NCI-H446 treated with DMSO at 0.1 percent for 48 hours (cell line): Measurements from ENCODE around the gene SOCS1.

Experiments used
- DNase-seq: peaks from one replicate; lab custom pipeline; 2025; lab: John Stamatoyannopoulos, UW

The SOCS1 gene

GRCh38 chr16:11245222-11245737 is 10.7 kb downstream of the SOCS1 start:
- DNase-seq, result no peak

GRCh38 chr16:11242658-11243057 is 13.3 kb downstream of the SOCS1 start:
- no peak for DNase-seq

DNA sequence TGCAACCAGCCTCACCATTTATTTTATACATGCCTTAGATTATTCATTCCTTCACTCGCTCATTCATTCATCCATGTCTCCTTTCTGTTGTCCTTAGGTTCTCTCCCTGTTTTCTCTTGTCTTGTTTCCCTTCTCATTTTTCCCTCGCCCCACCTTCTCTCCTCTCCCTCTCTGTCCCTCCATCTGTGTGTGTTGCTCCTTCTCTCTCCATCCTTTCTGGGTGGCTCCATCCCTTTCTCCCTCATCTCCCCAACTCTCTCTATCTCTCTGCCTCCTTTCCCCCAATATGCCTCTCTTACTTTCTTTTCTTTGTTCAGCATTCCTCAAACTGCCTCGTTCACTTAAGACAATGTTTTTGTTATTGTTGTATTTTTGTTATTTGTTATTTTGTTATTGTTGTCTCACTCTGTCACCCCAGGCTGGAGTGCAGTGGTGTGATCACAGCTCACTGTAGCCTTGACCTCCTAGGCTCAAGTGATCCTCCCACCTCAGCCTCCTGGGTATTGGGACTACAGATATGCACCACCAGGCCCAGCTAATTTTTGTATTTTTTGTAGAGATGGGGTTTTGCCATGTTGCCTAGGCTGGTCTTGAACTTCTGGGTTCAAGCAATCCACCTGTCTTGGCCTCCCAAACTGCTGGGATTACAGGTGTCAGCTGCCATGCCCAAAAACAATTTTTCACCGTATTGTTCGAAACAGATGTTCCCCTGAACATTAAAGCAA is 14.4 kb downstream of the SOCS1 start:
- no peak for DNase-seq

GRCh38 chr16:11240636-11241473 is 15.1 kb downstream of the SOCS1 start:
- DNase-seq, result no peak

DNA sequence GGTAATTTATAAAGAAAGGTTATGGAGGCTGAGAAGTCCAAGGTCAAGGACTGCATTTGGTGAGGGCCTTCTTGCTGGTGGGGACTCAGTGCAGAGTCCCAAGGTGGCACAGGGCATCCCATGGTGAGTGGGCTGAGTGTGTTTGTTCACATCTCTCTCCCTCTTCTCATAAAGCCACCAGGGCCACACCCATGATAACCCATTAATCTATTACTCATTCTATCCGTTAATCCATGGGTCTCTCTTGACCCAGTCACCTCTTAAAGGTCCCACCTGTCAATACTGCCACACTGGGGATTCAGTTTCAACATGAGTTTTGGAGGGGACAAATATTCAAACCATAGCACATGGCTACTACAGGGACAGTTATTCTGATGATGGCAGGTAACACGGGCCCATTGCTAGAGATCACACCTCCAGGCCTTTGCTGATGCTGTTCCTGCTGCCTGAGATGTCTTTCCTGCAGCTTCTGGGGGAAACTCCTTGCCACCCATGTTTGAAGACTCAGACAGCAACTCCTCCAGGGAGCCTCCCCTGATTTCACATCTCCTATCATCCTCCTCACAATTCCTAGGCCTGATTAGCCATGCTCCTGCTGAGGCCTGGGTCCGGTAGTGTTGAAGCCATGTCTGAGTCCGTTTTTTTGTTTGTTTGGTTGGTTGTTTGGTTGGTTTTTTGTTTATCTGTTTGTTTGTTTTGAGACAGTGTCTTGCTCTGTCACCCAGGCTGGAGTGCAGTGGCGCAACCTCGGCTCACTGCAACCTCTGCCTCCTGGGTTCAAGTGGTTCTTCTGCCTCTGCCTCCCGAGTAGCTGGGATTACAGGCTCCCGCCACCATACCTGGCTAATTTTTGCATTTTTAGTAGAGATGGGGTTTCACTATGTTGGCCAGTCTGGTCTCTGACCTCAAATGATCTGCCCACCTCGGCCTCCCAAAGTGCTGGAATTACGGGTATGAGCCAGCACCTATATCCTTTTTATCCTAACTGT is 16.1 kb downstream of the SOCS1 start:
- no peak for DNase-seq

GRCh38 chr16:11238272-11239202 is 17.5 kb downstream of the SOCS1 start:
- DNase-seq, result no peak

DNA sequence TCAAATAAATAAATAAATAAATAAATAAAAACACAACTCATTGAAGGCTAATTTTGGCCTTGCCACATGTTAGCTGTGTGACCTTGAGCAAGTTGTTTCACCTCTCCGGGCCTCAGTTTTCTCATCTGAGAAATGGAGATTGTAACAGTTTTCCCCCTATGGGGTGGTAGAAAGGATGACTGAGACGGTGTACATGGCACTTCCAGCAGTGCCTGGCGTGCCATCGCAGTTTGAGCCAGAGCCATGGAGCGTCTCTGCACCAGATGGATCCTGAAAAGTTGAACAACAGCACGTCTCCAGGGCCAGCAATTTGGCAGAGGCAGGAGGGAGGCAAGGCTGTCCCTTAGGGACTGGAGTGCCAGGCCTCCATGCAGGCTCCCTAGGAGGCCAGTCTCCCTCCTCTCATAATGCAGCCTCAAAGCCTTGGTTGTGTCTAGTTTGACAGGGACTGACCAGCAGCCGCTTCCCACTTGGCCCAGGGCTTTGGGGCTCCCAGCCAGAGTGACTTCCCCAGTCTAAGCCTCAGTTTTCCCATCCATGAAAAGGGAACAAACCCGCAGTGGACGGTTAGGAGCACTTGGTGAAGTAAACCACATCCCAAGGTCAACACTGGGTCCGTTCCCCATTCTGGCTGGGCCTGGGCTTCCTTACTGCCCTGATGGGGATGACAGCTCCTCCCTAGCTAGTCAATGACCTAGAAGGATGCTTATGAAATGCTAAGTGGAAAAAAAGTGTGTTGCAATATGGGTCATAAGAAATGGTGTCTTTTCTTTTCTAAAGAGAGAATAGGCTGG is 19.3 kb downstream of the SOCS1 start:
- DNase-seq, result peak; percentile 24

DNA sequence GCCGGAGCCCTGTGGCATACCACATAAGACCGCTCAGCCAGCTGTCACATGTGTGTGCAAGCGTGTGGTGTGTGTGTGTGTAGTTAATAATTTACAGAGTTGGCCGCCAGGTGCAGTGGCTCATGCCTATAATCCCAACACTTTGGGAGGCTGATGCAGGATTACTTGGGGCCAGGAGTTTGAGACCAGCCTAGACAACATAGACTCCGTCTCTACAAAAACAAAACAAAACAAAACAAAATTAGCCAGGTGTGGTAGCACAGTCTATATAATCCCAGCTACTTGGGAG is 20.4 kb downstream of the SOCS1 start:
- DNase-seq, result no peak

DNA sequence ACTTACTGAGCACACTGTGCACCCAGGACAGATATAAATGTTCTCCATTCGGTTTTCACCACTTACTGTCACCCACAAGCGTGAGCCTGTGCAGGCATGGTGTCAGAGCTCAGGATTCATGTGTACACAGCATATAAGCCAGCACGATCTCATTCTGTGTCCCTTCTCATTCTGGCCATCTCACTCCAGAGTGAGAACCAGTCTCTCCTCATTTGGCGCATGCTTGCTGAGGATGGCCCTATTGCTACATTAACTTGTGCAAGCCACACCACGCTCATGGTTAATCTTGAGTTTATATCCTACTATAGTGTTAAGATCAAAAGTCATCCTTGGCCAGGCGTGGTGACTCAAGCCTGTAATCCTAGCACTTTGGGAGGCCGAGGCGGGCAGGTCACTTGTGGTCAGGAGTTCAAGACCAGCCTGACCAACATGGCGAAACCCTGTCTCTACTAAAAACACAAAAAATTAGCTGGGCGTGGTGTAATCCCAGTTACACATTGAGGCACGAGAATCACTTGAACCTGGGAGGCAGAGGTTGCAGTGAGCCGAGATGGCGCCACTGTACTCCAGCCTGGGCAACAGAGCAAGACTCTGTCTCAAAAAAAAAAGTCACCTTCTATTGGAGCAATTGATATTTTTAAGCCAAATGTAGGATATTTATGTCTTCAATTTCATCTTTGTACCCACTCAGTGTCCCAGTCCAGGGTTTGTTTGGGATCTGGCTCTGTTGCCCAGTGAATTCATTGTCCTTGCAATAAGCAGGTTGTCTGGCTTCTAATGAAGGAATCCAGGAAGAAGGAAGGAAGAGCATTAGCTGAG is 20.9 kb downstream of the SOCS1 start:
- DNase-seq, result no peak

DNA sequence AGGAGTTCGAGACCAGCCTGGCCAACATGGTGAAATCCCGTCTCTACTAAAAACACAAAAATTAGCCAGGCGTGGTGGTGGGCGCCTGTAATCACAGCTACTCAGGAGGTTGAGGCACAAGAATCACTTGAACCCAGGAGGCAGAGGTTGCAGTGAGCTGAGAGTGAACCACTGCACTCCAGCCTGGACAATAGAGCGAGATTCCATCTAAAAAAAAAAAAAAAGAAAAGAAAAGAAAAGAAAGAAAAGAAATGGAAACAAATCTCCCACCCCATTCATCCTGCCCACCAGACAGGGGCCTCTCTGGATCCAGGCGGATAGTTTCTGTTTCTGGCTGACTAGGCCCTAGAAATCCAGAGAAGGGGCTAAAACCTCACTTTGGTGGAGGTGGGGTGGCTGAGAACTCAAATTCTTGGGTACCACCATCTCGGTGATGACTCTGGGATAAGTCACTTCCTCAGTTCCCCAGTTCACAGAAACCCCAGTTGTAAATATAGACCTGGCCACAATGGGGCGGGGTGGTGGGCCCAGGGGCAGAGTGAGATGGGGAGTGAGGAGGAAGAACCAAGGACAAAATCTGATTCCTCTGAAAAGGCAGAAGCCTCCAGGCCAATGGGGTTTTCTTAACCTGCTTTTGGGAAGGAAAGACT is 22.2 kb downstream of the SOCS1 start:
- DNase-seq, result no peak

DNA sequence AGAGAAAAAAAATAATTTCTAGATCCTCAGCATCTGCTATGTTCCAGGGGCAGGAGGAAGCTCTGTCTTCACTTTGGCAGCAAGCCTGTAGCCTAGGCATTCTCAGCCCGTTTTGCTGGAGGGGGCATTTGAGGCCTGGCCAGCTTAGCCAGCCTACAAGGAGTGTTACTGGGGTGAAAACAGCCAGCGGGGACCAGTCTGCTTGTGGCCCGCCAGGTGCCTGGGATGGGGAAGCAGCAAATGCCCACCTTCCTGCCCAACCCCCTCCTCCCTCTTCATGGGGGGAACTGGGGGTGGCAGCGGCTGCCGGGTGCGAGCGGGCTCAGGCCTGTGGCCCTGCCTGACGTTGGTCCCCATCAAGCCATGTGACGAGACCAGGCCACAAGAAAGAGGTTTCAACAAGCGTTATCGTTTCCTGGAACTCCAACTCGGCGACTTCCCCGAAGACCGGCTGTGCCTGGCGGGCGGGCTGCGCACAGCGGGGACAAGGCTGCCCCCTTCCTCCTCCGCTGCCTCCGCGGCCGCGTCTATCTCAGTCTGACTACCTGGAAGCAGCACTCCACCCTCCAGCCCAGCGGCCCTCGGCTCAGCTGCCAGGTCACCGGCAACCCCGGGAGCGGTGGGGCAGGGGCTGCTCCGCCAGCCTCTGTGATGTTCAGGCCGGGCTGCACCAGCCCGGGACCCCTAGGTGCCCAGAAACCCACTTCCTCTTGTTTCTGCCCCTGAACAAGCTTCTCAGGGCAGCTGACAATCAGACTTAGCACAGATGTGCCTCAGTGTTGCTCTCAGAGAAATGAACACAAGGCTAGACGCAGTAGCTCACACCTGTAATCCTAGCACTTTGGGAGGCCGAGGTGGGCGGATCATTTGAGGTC is 22.9 kb downstream of the SOCS1 start:
- peak; percentile 6 for DNase-seq

DNA sequence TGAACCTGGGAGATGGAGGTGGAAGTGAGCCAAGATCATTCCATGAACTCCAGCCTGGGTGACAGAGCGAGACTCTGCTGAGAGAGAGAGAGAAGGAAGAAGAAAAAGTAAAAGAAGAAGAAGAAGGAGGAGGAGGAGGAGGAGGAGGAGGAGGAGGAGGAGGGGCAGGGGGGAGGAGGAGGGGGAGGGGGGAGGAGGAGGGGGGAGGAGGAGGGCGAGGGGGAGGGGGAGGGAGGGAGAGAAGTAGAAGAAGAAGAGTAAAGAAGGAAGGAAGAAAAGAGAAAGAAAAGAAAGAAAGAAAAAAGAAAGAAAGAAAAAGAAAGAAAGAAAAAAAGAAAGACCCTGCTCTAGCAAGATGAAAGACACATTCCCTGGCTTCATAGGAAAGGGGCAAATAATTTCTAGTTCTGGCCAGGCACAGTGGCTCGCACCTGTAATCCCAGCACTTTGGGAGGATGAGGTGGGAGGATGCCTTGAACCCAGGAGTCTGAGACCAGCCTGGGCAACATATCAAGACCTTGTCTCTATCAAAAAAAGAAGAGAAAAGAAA is 23.6 kb downstream of the SOCS1 start:
- no peak for DNase-seq

- no peak for DNase-seq
Measured at GRCh38 chr16:11231367-11231970, 24.5 kb downstream of the SOCS1 start.

DNA sequence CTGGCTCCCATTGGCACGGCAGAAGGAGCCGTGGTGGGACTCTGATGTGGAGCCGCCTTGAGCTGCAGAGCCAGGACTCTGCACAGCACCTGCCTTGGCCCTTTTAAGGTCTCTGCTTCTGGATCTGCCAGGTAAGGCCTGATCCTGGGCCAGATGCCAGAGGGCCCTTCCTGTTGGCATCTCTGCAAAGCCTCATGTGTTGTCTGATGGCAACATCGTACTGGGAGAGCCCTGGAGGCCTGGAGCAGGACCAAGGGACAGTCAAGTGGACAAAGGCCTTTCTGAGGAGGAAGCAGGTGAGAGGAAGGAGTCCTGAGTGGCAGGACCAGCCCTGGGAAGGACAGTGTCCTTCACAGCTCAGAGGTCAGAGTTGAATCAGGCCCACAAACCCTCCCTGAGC is 26.1 kb downstream of the SOCS1 start:
- DNase-seq, result no peak

DNA sequence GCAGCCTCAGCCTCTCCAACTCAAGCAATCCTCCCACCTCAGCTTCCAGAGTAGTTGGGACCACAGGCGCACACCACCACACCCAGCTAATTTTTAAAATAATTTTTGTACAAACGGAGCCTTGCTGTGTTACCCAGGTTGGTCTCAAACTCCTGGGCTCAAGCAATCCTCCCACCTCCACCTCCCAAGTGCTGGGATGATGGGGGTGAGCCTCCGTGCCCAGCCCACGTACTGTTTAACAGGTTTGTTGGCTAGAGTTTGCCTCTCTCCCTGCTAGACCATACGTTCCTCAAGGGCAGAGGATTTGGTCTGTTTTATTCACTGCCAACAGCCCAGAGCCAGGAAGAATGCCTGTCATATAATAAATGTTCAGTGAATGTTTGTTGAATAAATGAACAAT is 26.6 kb downstream of the SOCS1 start:
- DNase-seq, result no peak

GRCh38 chr16:11225677-11226549 is 30.1 kb downstream of the SOCS1 start:
- no peak for DNase-seq
